ENCODE data around the gene SWAP70.
"Not testable (repeated sequence)": the region's sequence is repeated elsewhere in the genome, so short reads cannot be mapped to it uniquely, and the experiment has no call there.

SWAP70 gene

GRCh38 chr11:9722023-9722422 lies 58.1 kb downstream of the SWAP70 start:
- DNase-seq (ENCODE audit: low read depth): no peak

- no peak for DNase-seq (ENCODE audit: low read depth)
Measured at GRCh38 chr11:9722893-9723292, 59.0 kb downstream of the SWAP70 start.

GRCh38 chr11:9726321-9727022 lies 62.6 kb downstream of the SWAP70 start:
- DNase-seq (ENCODE audit: low read depth): no peak

- DNase-seq (ENCODE audit: low read depth): no peak
Measured at GRCh38 chr11:9728058-9728457, 64.2 kb downstream of the SWAP70 start.

GRCh38 chr11:9731256-9731655 lies 67.4 kb downstream of the SWAP70 start:
- DNase-seq (ENCODE audit: low read depth): no peak

- DNase-seq (ENCODE audit: low read depth): no peak
Measured at GRCh38 chr11:9732453-9732852, 68.6 kb downstream of the SWAP70 start.

- DNase-seq (ENCODE audit: low read depth): no peak
Measured at GRCh38 chr11:9733212-9733611, 69.3 kb downstream of the SWAP70 start.

- no peak for DNase-seq (ENCODE audit: low read depth)
Measured at GRCh38 chr11:9735236-9735635, 71.4 kb downstream of the SWAP70 start.

GRCh38 chr11:9735919-9736318 lies 72.0 kb downstream of the SWAP70 start:
- no peak for DNase-seq (ENCODE audit: low read depth)

GRCh38 chr11:9736365-9736764 lies 72.5 kb downstream of the SWAP70 start:
- DNase-seq (ENCODE audit: low read depth): no peak

GRCh38 chr11:9738116-9738515 lies 74.2 kb downstream of the SWAP70 start:
- DNase-seq (ENCODE audit: low read depth): no peak

GRCh38 chr11:9738707-9739106 lies 74.8 kb downstream of the SWAP70 start:
- no peak for DNase-seq (ENCODE audit: low read depth)

GRCh38 chr11:9739123-9739900 lies 75.4 kb downstream of the SWAP70 start:
- DNase-seq (ENCODE audit: low read depth): no peak

- no peak for DNase-seq (ENCODE audit: low read depth)
Measured at GRCh38 chr11:9740202-9740883, 76.5 kb downstream of the SWAP70 start.

GRCh38 chr11:9741260-9741659 lies 77.4 kb downstream of the SWAP70 start:
- no peak for DNase-seq (ENCODE audit: low read depth)

GRCh38 chr11:9743512-9743911 lies 79.6 kb downstream of the SWAP70 start:
- not testable (repeated sequence) for DNase-seq (ENCODE audit: low read depth)

- DNase-seq (ENCODE audit: low read depth): no peak
Measured at GRCh38 chr11:9745411-9746211, 81.7 kb downstream of the SWAP70 start.

GRCh38 chr11:9747229-9747628 lies 83.4 kb downstream of the SWAP70 start:
- DNase-seq (ENCODE audit: low read depth): no peak

GRCh38 chr11:9747828-9748227 lies 84.0 kb downstream of the SWAP70 start:
- DNase-seq (ENCODE audit: low read depth): no peak

- no peak for DNase-seq (ENCODE audit: low read depth)
Measured at GRCh38 chr11:9748361-9748970, 84.6 kb downstream of the SWAP70 start.

GRCh38 chr11:9750551-9750950 lies 86.7 kb downstream of the SWAP70 start:
- DNase-seq (ENCODE audit: low read depth): no peak

- no peak for DNase-seq (ENCODE audit: low read depth)
Measured at GRCh38 chr11:9752091-9752490, 88.2 kb downstream of the SWAP70 start.
